Psoas muscle (tissue), 8 donors: ENCODE data around the gene CCDC51. TPM values are rescaled to one million over a fixed set of nuclear protein-coding genes. Genes with fewer than 3 reads are reported as not detected.
A peak's percentile ranks its signal among the peaks of the same experiment; 100 is the strongest.
"Not testable (repeated sequence)": the region's sequence is repeated elsewhere in the genome, so short reads cannot be mapped to it uniquely, and the experiment has no call there.

ENCODE experiments used
- ATAC-seq, 4 donors: fragments of 200-7000 bp; cut with Tn5 transposase; one replicate each; pipeline ENCODE4 v1.9.1; 2020; ENCODE audit warnings: moderate library complexity in 3 of 4, mild to moderate bottlenecking in 2 of 4
- DNase-seq, 2 donors: peaks; one replicate each; pipeline ENCODE4 v3.0.0-alpha.2; 2020
- H3K27ac ChIP-seq: fragments of 200-600 bp; one replicate; pipeline ENCODE4 v1.8.0; 2022
- H3K27me3 ChIP-seq, 3 donors: fragments of 200-600 bp in 1 of 3; one replicate each; pipeline versions ENCODE4 v1.6.1 to v1.8.0; 2013 to 2022; ENCODE audit warnings: low read length in 2 of 3, mild to moderate bottlenecking in 2 of 3, moderate library complexity in 1 of 3; ENCODE audit not compliant: insufficient read depth in 3 of 3
- H3K36me3 ChIP-seq, 2 donors: fragments of 200-600 bp in 1 of 2; one replicate each; pipeline versions ENCODE4 v1.6.1 to v1.8.0; 2013 to 2022; ENCODE audit warnings: low read depth in 1 of 2, mild to moderate bottlenecking in 1 of 2, moderate library complexity in 1 of 2; ENCODE audit not compliant: insufficient read depth in 1 of 2
- H3K4me1 ChIP-seq: fragments of 200-600 bp; one replicate; pipeline ENCODE4 v1.8.0; 2022
- H3K4me3 ChIP-seq: fragments of 200-600 bp; one replicate; pipeline ENCODE4 v1.8.0; 2022; ENCODE audit warnings: mild to moderate bottlenecking
- H3K9me3 ChIP-seq: fragments of 200-600 bp; one replicate; pipeline ENCODE4 v1.8.0; 2022
- WGBS, 3 donors: extraction: QIAGEN DNeasy Blood & Tissue Kit; methylation state at CpG; one replicate each; pipeline versions ENCODE4 v1.1.6 to v1.1.7; 2013; 5-methylcytosine and 5-hydroxymethylcytosine counted together
- intact Hi-C, 2 donors: fragments of 100-400 bp; cut with DNase I; formaldehyde crosslinking; loops; one replicate each; pipeline versions ENCODE4 v1.11.0 to v1.14.2; 2022
- polyA plus RNA-seq, 3 donors: library from polyadenylated mRNA; stranded (reverse); fragments of 200-250 nt; gene quantifications; one replicate each; pipeline ENCODE4 v1.2.3, GENCODE V29; 2013
- total RNA-seq, 4 donors: library from RNA; stranded (reverse); fragmentation: NEBNext Ultra II Directional in 2 of 4; extraction: Animal tissue kit (Norgen Biotek cat#: 25700) in 2 of 4; gene quantifications; one replicate each; pipeline versions ENCODE4 v1.2.1 to v1.2.4, GENCODE V29; 2021 to 2023
- TF ChIP-seq, protein P1 (sequence below): fragments of 200-600 bp; IDR thresholded peaks from one replicate; pipeline ENCODE4 v1.8.0; 2022; ENCODE audit warnings: antibody characterized with exemption
- donor health status: healthy with polysubstance abuse.
- donor health status: DM: no; HTN: no; CAD: no; lungs with moderate emphysema.
- donor health status: Bipolar disorder and iron deficiency.
- donor health status: healthy.
- donor health status: DM: yes; HTN: yes; CAD: no.
- donor health status: DM: no; HTN: no; CAD: no.
- donor health status: DM: no; HTN: no; CAD: no.
- donor health status: DM: yes; HTN: yes; CAD: no.

CCDC51 gene
- total and polyA plus RNA-seq, 7 donors = 5.3 to 19.6 (median 7.7) TPM

DNA sequence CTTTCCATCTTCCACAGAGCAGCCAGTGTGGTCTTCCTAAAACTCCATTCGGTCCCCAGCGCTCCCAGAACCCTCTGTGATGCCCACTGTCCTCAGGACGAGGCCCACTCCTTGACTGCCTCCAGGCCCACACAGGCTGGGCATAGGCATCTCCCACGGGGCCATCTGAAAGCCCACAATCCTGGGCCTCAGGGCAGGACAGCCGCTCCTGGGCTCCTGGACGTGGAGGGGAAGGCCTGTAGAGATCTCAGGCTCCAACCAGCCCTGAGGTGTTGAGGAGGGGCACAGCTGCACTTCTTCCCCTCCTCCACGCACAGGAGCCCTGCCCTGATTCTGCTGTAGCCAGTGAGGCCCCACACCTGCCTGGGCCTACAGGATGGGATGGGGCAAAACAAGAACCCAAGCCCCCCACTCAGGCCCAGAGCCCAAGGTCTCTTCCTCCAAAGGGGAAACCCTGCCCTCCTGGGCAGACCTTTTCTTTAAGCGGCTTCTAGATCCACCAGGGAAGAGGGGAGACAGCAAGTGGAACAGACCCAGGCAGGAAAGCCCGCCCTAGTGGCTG is 38.1 kb upstream of the CCDC51 start:
- H3K36me3 ChIP-seq = no peaks in the 10 kb centered on the region
- TF ChIP-seq, protein P1, sequence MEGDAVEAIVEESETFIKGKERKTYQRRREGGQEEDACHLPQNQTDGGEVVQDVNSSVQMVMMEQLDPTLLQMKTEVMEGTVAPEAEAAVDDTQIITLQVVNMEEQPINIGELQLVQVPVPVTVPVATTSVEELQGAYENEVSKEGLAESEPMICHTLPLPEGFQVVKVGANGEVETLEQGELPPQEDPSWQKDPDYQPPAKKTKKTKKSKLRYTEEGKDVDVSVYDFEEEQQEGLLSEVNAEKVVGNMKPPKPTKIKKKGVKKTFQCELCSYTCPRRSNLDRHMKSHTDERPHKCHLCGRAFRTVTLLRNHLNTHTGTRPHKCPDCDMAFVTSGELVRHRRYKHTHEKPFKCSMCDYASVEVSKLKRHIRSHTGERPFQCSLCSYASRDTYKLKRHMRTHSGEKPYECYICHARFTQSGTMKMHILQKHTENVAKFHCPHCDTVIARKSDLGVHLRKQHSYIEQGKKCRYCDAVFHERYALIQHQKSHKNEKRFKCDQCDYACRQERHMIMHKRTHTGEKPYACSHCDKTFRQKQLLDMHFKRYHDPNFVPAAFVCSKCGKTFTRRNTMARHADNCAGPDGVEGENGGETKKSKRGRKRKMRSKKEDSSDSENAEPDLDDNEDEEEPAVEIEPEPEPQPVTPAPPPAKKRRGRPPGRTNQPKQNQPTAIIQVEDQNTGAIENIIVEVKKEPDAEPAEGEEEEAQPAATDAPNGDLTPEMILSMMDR = no peak
- 73 to 77% (median 77%) methylated on average over 9 of the region's 9 CpGs for WGBS, 3 donors
- DNase-seq (no peak), ATAC-seq (no peak)
- H3K27ac ChIP-seq = peak overlapping the region; percentile 23
- no peaks in the 10 kb centered on the region for H3K9me3 ChIP-seq
- H3K4me1 ChIP-seq = no peaks in the 10 kb centered on the region
- no peaks in the 10 kb centered on the region for H3K27me3 ChIP-seq
- intact Hi-C loops = no loop called here
- no peak overlapping the region for H3K4me3 ChIP-seq

DNA sequence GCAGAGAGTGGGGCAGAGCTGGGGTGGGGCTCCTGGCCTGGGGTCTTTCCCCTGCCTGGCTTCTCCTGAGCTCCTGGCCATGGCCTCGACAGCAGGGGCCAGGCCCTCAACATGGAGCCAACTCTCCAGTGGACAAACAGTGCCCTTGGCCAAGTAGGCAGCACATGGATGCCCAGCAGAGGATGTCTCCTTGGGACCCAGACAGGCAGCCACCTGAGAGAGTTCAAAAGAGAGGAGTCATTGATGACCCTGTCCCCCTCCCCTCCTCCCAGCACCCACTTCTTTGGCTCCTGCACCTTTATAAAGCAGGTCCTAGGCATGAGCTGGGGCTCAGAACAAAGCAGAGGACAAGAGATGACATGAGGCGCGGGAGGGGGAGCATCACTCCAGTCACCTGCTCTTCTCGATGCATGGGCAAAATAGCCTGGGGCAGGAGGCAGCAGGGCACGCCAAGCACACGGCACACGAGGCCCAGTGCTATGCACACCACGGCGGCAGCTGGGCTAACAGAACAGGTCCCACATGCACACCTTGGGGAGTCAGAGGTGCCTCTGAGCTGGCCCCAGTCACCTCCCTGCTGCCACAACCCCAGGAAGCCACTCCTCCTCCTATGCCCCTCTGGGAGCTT is 36.6 kb upstream of the CCDC51 start:
- H3K27me3 ChIP-seq = no peaks in the 10 kb centered on the region
- intact Hi-C loops = no loop called here
- ATAC-seq (no peak), DNase-seq (no peak)
- no peaks in the 10 kb centered on the region for H3K9me3 ChIP-seq
- TF ChIP-seq, protein P1 = no peak
- H3K4me1 ChIP-seq = peaks cover 9% of the 10 kb centered on the region
- H3K27ac ChIP-seq = no peak overlapping the region
- H3K4me3 ChIP-seq = no peak overlapping the region
- no peaks in the 10 kb centered on the region for H3K36me3 ChIP-seq
- WGBS, 3 donors = 80 to 83% (median 82%) methylated on average over 9 of the region's 9 CpGs

DNA sequence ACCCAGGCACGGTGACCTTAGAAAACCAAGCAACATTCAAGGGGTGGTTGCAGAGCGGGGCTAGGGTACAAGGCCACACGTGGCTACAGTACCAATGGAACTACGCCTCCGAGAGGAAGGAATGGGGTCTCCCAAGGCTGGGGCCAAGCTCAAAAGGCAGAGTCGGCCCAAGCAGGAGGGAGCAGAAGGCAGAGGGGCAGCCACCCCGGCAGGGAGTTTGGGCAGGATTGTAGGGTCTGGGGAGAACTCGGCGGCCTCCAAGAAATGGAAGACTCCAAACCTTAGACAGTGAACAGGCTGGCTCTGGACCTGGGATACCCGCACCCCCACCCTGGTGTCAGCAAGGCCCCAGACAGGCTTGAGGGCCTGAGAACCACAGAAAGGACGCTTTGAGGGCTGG is 35.3 kb upstream of the CCDC51 start:
- TF ChIP-seq, protein P1 = no peak
- WGBS, 3 donors = 79 to 84% (median 84%) methylated on average over 11 of the region's 11 CpGs
- no peaks in the 10 kb centered on the region for H3K27me3 ChIP-seq
- H3K9me3 ChIP-seq = no peaks in the 10 kb centered on the region
- no peak overlapping the region for H3K4me3 ChIP-seq
- DNase-seq = no peak
- no peaks in the 10 kb centered on the region for H3K36me3 ChIP-seq
- no peak overlapping the region for H3K27ac ChIP-seq
- peaks cover 9% of the 10 kb centered on the region for H3K4me1 ChIP-seq
- intact Hi-C loops = no loop called here
- no peak for ATAC-seq

DNA sequence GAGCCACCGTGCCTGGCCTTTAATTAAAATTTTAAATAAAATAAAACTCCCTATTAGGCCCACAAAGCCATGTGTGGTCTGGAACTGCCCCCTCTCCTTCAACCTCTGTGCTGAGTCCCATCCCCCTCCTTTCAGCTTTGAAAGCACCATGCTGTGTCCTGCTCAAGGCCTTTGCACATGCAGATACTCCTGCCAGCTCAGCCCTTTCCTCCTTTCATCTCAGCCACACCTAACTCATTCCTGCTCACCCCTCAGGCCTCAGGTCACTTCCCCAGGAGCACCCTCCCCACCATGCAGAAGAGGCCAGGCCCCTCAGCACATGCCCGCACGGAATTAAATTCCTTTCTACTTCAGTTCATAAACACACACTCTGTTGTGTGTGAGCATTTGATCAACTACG is 34.7 kb upstream of the CCDC51 start:
- no peak overlapping the region for H3K27ac ChIP-seq
- no peak overlapping the region for H3K4me3 ChIP-seq
- peaks cover 13% of the 10 kb centered on the region for H3K4me1 ChIP-seq
- 80 to 85% (median 81%) methylated on average over 4 of the region's 4 CpGs for WGBS, 3 donors
- no peaks in the 10 kb centered on the region for H3K9me3 ChIP-seq
- TF ChIP-seq, protein P1 = no peak
- peaks cover 0 to under 1% of the 10 kb centered on the region in 2 donors for H3K36me3 ChIP-seq
- no peaks in the 10 kb centered on the region for H3K27me3 ChIP-seq
- intact Hi-C loops = no loop called here
- DNase-seq (no peak), ATAC-seq (no peak)

DNA sequence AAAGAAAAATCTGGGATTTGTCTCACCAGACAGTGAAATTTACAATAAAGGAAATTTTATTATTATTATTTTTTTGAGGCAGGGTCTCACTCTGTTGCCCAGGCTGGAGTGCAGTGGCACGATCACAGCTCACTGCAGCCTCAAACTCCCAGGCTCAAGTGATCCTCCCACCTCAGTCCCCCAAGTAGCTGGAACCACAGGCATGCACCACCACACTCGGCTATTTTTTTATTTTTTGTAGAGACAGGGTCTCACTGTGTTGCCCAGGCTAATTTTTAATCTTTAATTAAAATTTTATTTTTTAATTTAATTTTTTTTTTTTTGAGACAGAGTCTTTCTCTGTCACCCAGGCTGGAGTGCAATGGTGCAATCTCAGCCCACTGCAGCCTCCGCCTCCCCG is 34.1 kb upstream of the CCDC51 start:
- H3K36me3 ChIP-seq, H3K4me3 ChIP-seq, ATAC-seq, DNase-seq, H3K9me3 ChIP-seq, intact Hi-C loops, H3K27me3 ChIP-seq: not testable (repeated sequence)
- WGBS, 3 donors = 91 to 95% (median 94%) methylated on average over 4 of the region's 4 CpGs
- peak overlapping the region; percentile 86 for H3K27ac ChIP-seq
- H3K4me1 ChIP-seq = peaks cover 18% of the 10 kb centered on the region
